Activated T-cell treated with anti-CD3 and anti-CD28 coated beads, Interleukin-2, amount 50 U/mL, for 72 hours (primary cell): ENCODE results near the gene EXOG. TPM values are rescaled to one million over a fixed set of nuclear protein-coding genes. Genes with fewer than 3 reads are reported as not detected.

Source experiments
- ATAC-seq, 2 donors: fragments of 150-1000 bp; cut with Tn5 transposase; replicated peaks in 1 of 2; 2 replicates each; pipeline ENCODE4 v1.10.0; 2021; ENCODE audit warnings: moderate library complexity in 2 of 2, mild to moderate bottlenecking in 1 of 2
- DNase-seq, 2 donors: peaks; one replicate each; pipeline ENCODE4 v3.0.0; 2021 to 2022; ENCODE audit warnings: mixed read lengths in 1 of 2
- H3K27ac Mint-ChIP-seq: one replicate; pipeline ENCODE4 v1.8.0; 2022; ENCODE audit warnings: mild to moderate bottlenecking, moderate library complexity, mixed read lengths
- H3K27me3 Mint-ChIP-seq: one replicate; pipeline ENCODE4 v1.8.0; 2022; ENCODE audit warnings: low read depth, mixed read lengths
- H3K36me3 Mint-ChIP-seq, 2 donors: one replicate each; pipeline ENCODE4 v1.8.0; 2022; ENCODE audit warnings: mixed read lengths in 2 of 2, mild to moderate bottlenecking in 1 of 2; ENCODE audit not compliant: insufficient read depth in 2 of 2
- H3K4me1 Mint-ChIP-seq: one replicate; pipeline ENCODE4 v1.8.0; 2022; ENCODE audit warnings: low read depth, mixed read lengths
- H3K4me3 Mint-ChIP-seq, 2 donors: one replicate each; pipeline ENCODE4 v1.8.0; 2022; ENCODE audit warnings: mild to moderate bottlenecking in 2 of 2, mixed read lengths in 2 of 2, moderate library complexity in 2 of 2
- H3K9me3 Mint-ChIP-seq, 2 donors: one replicate each; pipeline ENCODE4 v1.8.0; 2022; ENCODE audit warnings: mixed read lengths in 2 of 2
- total RNA-seq, 2 donors: library from RNA; stranded (reverse); gene quantifications; one replicate each; pipeline ENCODE4 v1.2.3, GENCODE V29; 2022

The EXOG gene
- total RNA-seq, 2 donors from 2014 or later = 25.5 to 32.4 TPM

DNA sequence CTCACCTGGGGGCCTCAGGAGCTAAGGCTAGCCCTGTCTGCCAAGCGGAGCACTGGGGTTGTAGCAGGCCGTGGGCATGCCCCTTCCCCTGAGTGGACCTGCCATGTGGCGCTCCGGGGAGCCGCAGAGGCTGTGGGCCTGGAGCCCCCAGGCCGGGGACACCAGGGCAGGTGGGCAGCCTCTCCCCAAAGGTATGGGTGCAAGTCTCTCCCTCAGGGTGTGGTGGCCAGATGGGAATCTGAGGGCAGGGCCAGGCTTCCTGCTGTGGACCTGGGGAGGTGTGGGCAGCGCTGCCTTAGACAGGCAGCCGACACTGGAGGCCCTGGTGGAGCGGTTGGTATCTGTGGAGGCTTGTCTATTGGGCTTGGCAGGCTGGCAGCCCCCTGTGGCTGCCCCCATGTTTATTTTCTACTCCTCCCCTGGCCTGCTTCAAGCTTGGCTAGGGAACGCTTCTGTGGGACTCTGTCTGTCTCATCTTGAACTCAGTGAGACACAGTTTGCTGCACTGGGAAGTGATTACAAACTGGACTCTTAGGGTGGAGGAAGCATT lies 36.6 kb upstream of the EXOG start:
- Mint-ChIP-seq H3K27me3 (no peaks in the 10 kb centered on the region), H3K36me3 (peaks cover under 1% of the 10 kb centered on the region in 2 donors), H3K4me1 (peaks cover 1% of the 10 kb centered on the region), H3K27ac (no peak overlapping the region), H3K4me3 (no peak overlapping the region), H3K9me3 (no peaks in the 10 kb centered on the region)
- DNase-seq = no peak
- no peak for ATAC-seq

DNA sequence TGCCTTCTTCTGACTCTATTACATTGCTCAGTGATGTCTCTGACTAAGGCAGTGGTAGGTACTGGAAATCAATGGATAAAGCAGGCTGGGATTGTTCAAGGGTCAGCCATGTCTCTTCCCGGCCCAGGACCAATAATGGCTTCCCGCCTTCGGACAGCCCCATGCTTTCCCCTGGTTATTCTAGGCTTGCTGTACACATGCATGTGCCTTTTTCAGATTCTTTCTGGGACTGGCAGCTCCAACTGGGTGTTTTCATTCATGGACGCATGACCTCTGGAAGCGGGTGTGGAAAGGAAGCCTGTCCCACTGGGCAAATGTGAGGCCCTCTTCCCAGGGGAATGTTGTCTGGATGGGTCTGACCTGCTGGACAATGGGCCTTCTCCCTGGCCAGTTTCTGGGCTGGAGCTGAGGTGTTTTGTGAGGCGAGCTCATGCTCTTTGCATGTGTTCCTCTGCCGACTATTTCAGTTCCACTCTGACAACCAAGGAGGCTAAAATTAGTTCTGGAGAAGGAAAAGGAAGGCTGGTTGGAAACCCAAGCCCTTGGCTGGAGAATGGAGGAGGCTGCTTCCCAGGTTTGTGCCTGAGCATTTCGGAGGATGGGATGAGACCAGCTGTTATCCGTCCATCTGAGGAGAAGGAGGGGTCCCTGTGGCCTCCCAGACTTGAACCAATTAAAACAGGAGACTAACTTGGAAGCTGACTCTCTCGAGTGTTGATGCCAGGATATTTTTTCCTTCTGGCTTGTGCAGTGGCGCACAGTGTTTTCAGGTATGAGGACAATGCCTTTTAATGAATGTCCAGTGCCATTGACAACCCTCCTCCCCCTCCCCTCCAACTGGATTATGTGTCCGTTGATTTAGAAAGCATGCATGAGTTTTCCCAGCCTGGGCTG lies 35.5 kb upstream of the EXOG start:
- Mint-ChIP-seq H3K27me3 (no peaks in the 10 kb centered on the region), H3K4me3 (no peak overlapping the region), H3K4me1 (no peaks in the 10 kb centered on the region), H3K36me3 (peaks cover 0 to 2% of the 10 kb centered on the region in 2 donors), H3K27ac (no peak overlapping the region), H3K9me3 (peaks cover 3% of the 10 kb centered on the region in 2 donors)
- no peak for DNase-seq
- ATAC-seq = no peak

GRCh38 chr3:38465588-38466154 lies 30.5 kb upstream of the EXOG start:
- no peaks in the 10 kb centered on the region for H3K4me1 Mint-ChIP-seq
- ATAC-seq (no peak), DNase-seq (no peak)
- H3K36me3 Mint-ChIP-seq = peaks cover 11 to 14% of the 10 kb centered on the region in 2 donors
- no peak overlapping the region for H3K27ac Mint-ChIP-seq
- H3K4me3 Mint-ChIP-seq = no peak overlapping the region
- no peaks in the 10 kb centered on the region for H3K27me3 Mint-ChIP-seq
- peaks cover 7% of the 10 kb centered on the region in 2 donors for H3K9me3 Mint-ChIP-seq

DNA sequence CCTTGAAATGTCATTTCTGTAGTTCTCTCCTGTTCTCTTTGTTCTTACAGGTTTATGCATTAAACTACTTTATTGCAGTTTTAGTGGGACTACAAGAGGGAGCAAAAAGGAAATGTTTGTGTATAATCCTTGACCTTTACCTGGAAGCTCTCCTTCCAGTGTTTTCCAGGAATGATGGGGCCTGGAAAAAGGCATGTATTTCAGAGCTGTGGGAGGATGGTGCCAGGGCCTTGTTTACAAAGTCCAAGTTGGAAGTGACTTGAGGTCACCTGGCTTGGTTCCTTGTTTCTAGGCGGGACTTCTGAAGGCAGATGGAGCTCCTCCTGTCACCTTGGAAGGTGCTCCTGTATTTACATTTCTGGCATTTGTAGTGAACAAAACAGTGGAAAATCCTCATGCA lies 27.4 kb upstream of the EXOG start:
- peaks cover 11 to 14% of the 10 kb centered on the region in 2 donors for H3K36me3 Mint-ChIP-seq
- peaks cover 15% of the 10 kb centered on the region for H3K4me1 Mint-ChIP-seq
- H3K4me3 Mint-ChIP-seq = no peak overlapping the region
- H3K9me3 Mint-ChIP-seq = peaks cover 7% of the 10 kb centered on the region in 2 donors
- H3K27ac Mint-ChIP-seq = no peak overlapping the region
- H3K27me3 Mint-ChIP-seq = no peaks in the 10 kb centered on the region
- no peak for ATAC-seq
- DNase-seq = no peak

- no peak overlapping the region for H3K4me3 Mint-ChIP-seq
- ATAC-seq (no peak), DNase-seq (no peak)
- H3K9me3 Mint-ChIP-seq = peaks cover 7% of the 10 kb centered on the region in 2 donors
- H3K36me3 Mint-ChIP-seq = peaks cover 11 to 14% of the 10 kb centered on the region in 2 donors
- no peak overlapping the region for H3K27ac Mint-ChIP-seq
- no peaks in the 10 kb centered on the region for H3K27me3 Mint-ChIP-seq
- H3K4me1 Mint-ChIP-seq = peaks cover 15% of the 10 kb centered on the region
Observed at GRCh38 chr3:38469852-38470251, 26.3 kb upstream of the EXOG start.

DNA sequence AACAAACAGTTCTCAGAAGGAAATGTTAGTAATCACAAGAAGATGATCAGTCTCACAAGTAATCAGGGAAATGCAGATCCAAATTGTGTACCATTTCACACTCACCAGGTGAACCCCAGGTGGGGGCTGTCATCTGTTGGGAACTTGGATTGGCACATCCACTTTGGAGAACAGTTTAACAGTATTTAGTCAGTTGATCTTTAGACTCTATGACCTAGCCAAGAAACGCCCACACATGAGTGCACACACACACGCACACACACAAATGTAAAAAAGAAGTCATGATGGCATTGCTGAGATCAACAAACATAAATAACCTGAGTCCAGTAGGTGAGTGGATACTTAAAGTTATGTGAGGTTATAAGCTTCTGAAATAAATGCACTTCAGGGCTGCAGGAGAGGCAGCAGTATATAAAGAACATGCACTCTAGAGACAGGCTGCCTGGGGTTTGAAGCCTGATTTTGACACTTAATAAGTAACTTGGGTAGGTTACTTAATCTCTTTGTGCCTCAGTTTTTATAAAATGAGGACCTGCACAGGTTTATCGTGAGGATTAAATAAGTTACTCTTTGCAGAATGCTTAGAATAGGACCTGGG lies 24.8 kb upstream of the EXOG start:
- DNase-seq (no peak), ATAC-seq (no peak)
- H3K36me3 Mint-ChIP-seq = peaks cover 9 to 14% of the 10 kb centered on the region in 2 donors
- peaks cover 4 to 5% of the 10 kb centered on the region in 2 donors for H3K9me3 Mint-ChIP-seq
- H3K27me3 Mint-ChIP-seq = no peaks in the 10 kb centered on the region
- H3K4me3 Mint-ChIP-seq = no peak overlapping the region
- no peak overlapping the region for H3K27ac Mint-ChIP-seq
- H3K4me1 Mint-ChIP-seq = peaks cover 15% of the 10 kb centered on the region

GRCh38 chr3:38472342-38472741 lies 23.8 kb upstream of the EXOG start:
- ATAC-seq = no peak
- no peak overlapping the region for H3K27ac Mint-ChIP-seq

GRCh38 chr3:38473229-38473628 lies 22.9 kb upstream of the EXOG start:
- Mint-ChIP-seq H3K27ac (no peak overlapping the region), H3K4me1 (peaks cover 15% of the 10 kb centered on the region), H3K36me3 (peaks cover 9 to 14% of the 10 kb centered on the region in 2 donors), H3K4me3 (no peak overlapping the region), H3K9me3 (peaks cover 4 to 5% of the 10 kb centered on the region in 2 donors), H3K27me3 (no peaks in the 10 kb centered on the region)
- DNase-seq (no peak), ATAC-seq (no peak)

More at GRCh38 chr3:38472342-38472741, 23.8 kb upstream of the EXOG start:
- Mint-ChIP-seq H3K9me3 (peaks cover 4 to 5% of the 10 kb centered on the region in 2 donors), H3K27me3 (no peaks in the 10 kb centered on the region), H3K36me3 (peaks cover 9 to 14% of the 10 kb centered on the region in 2 donors), H3K4me3 (no peak overlapping the region), H3K4me1 (peaks cover 15% of the 10 kb centered on the region)
- no peak for DNase-seq

DNA sequence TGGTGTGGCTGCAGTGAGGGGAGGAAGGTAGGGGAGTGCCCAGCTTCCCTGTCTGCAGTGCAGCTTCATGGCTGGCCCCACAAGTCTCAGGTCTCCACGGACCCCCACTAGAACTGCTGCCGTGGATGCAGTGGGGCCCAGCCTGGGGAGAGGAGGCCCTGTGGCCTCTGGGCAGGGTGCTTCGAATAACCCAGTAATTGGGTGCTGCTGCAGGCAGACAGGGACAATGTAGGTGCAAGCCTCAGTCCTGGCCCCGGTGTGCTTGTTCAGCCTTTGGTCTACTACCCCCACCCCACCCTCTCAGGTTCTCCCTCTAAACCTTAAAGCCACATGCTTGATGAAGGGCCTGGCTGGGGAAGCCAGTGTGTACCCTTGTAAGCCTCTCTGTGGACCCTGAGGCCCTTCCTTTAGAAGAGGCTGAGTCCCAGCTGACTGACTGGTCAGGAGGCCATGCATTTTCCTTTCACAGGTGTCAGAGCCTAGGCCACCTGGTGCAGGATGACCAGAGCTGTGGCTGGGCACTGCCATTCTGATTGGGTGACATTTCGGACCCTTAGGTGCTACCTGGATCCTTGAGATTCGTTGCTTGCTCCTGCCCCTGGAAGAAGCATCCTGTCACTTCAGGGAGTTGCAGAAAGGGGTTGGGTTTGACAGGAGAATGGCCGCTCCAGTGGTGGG lies 21.1 kb upstream of the EXOG start:
- H3K27ac Mint-ChIP-seq = no peak overlapping the region

GRCh38 chr3:38475716-38476115 lies 20.4 kb upstream of the EXOG start:
- ATAC-seq (no peak), DNase-seq (no peak)
- Mint-ChIP-seq H3K36me3 (no peaks in the 10 kb centered on the region), H3K27ac (no peak overlapping the region), H3K4me1 (peaks cover 15% of the 10 kb centered on the region), H3K27me3 (no peaks in the 10 kb centered on the region), H3K9me3 (no peaks in the 10 kb centered on the region), H3K4me3 (no peak overlapping the region)

More for the DNA sequence above, 21.1 kb upstream of the EXOG start:
- no peak for ATAC-seq
- H3K9me3 Mint-ChIP-seq = peaks cover 0 to 3% of the 10 kb centered on the region in 2 donors
- DNase-seq = no peak
- no peak overlapping the region for H3K4me3 Mint-ChIP-seq
- H3K4me1 Mint-ChIP-seq = peaks cover 15% of the 10 kb centered on the region
- H3K27me3 Mint-ChIP-seq = no peaks in the 10 kb centered on the region
- peaks cover 3 to 4% of the 10 kb centered on the region in 2 donors for H3K36me3 Mint-ChIP-seq

DNA sequence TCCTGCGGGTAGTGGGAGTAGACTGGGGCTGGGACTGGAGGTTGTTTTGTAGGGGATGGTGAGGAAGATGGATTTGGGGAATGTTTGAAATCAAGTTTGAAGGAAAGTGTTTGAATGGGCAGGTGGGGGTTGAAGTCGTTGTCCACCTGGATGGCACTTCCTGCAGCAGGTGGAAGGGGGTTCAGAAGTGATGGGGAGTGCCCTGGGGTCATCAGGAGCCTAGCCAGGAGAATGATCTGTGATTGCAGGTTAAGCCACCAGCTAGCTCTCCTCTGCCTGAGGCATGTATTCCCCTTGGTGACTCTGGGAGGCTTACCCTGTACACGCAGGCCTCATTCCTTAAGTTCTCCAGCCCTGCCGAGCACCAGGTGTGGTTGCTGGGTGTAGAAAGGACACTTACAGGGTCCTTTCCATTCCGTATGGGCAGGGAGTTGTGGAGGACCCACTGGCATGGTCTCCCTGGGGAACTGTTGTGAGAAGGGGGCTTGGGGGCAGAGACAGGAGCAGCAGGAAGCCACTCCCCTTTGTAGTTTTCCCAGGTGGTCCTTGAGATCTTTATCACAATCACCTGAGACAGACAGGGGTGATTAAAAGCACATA lies 19.9 kb upstream of the EXOG start:
- H3K4me3 Mint-ChIP-seq = no peak overlapping the region
- peaks cover 15% of the 10 kb centered on the region for H3K4me1 Mint-ChIP-seq
- ATAC-seq (no peak), DNase-seq (no peak)
- H3K27me3 Mint-ChIP-seq = no peaks in the 10 kb centered on the region
- no peaks in the 10 kb centered on the region for H3K36me3 Mint-ChIP-seq
- no peaks in the 10 kb centered on the region for H3K9me3 Mint-ChIP-seq
- no peak overlapping the region for H3K27ac Mint-ChIP-seq

DNA sequence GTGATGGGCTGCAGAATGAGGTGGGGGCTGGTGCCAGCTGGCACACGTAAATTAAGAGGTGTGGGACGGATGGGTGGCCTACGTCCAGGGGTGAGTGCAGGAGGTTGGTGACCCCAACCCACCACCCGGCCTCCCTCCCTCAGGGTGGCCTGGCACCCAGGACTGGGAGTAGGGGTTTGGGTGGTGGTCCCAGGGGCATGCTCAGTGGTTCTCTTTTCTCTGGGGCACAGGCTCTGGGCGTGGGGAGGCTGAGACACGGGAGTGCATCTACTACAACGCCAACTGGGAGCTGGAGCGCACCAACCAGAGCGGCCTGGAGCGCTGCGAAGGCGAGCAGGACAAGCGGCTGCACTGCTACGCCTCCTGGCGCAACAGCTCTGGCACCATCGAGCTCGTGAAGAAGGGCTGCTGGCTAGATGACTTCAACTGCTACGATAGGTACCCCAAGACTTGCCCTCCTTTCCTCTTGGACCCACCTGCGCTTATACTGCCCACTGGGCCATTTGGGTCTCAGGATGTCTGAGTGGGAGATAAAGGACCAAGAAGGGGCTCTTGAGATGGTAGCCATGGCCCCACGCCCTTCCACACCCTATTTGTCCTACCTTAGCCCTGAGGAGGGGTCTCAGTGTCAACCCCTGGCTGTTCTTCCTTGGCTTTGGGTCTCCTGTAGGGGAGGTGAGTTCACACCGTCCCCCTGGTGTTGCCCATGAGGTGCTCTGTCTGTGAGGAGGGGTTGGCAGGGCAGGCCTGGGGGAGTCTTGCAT lies 18.9 kb upstream of the EXOG start:
- no peak for ATAC-seq
- Mint-ChIP-seq H3K9me3 (no peaks in the 10 kb centered on the region), H3K27ac (no peak overlapping the region), H3K4me3 (no peak overlapping the region), H3K36me3 (no peaks in the 10 kb centered on the region), H3K27me3 (no peaks in the 10 kb centered on the region), H3K4me1 (peaks cover 14% of the 10 kb centered on the region)
- DNase-seq = no peak
